Astrocyte (in vitro differentiated cells and primary cell): Measurements from ENCODE around the gene ATXN7.

ENCODE experiments used
- EZH2 ChIP-seq: IDR thresholded peaks from 2 replicates; pipeline ENCODE4 v1.6.1; 2012; ENCODE audit warnings: mild to moderate bottlenecking, low read length, inconsistent platforms; ENCODE audit not compliant: insufficient read depth
- TF ChIP-seq, protein P1 (sequence below): IDR thresholded peaks from 2 replicates; pipeline ENCODE4 v1.5.1; 2011; ENCODE audit warnings: low read depth, mild to moderate bottlenecking, inconsistent platforms, low read length, moderate library complexity; ENCODE audit not compliant: insufficient read depth

DNA sequence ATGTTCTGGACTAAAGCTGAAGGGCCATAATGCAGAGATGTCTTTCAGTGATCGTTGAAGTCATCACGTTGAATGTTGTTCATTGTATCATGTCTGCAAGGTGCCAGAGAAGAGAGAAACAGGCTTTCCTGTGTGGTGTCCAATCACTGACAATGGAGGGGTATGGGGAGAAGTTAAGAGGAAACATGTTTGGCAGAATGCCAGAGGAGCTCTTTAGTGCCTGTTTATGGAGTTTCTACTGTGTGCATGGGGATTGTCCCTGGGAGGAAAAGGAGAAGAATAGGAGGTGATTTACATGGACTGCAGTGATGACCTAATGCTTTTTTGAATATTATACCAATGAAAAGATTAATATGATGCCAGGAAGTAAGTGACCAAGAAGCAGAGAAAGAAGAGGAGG is 36.8 kb downstream of the ATXN7 start:
- TF ChIP-seq, protein P1, sequence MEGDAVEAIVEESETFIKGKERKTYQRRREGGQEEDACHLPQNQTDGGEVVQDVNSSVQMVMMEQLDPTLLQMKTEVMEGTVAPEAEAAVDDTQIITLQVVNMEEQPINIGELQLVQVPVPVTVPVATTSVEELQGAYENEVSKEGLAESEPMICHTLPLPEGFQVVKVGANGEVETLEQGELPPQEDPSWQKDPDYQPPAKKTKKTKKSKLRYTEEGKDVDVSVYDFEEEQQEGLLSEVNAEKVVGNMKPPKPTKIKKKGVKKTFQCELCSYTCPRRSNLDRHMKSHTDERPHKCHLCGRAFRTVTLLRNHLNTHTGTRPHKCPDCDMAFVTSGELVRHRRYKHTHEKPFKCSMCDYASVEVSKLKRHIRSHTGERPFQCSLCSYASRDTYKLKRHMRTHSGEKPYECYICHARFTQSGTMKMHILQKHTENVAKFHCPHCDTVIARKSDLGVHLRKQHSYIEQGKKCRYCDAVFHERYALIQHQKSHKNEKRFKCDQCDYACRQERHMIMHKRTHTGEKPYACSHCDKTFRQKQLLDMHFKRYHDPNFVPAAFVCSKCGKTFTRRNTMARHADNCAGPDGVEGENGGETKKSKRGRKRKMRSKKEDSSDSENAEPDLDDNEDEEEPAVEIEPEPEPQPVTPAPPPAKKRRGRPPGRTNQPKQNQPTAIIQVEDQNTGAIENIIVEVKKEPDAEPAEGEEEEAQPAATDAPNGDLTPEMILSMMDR, result no peak
- TF ChIP-seq EZH2, result no peak
